ENCODE data around the gene FBXW5. TPM values are rescaled to one million over a fixed set of nuclear protein-coding genes. Genes with fewer than 3 reads are reported as not detected.

FBXW5 gene
- total and polyA plus RNA-seq, 12 donors: 118 to 215 (median 145) TPM

DNA sequence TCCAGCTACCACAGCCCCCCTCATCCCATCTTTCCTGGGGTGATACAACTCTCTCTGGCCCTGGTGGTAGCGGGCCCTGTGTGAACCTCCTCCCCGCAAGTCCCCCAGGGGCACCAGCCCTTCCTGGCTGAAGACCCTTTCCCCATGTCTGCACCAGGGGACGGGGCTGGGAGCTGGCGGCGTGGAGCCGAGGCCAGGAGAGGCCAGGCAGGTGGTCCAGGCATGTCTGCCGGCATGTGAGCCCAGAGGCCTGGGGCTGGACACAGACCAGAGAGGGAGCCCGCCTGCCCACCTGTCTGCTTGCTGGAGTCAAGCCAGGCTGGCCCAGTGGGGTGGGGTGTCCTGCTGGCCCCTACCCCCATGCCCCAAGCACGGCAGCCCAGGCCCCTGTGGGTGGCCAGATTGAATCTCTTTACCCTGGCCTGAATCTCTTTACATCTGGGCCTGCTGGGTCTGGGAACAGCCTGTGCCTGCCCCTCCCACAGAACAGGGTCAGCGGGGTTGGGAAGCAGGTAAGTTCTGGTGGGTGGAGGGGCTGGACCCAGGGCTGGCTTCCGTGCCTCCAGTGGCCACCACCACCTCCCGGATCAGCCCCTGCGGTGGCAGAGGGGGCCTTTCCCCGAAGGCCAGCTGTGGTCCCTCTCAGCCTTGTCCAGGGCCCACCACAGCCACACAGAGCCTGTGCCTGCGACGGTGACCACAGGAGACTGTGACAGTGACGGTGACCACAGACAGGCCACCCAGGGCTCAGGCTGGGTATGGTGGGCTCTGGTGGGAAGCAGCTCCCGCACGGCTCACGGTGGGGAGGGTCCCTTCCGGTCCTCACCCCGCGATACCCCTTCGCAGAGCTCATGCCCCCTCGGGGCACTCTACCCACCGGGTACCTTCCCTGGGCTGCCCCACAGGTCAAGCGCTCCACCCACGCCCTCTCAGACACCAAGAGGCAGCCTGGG, 14.6 kb upstream of the FBXW5 start:
- Histone ChIP-seq H3K4me1 (peaks cover 0 to 32% (median 8%) of the 10 kb centered on the region in 9 donors), H3K4me3 (no peak overlapping the region), H3K27ac (peak overlapping the region in 1 of 10 donors; percentile 65), H3K36me3 (no peaks in the 10 kb centered on the region), H3K9me3 (no peaks in the 10 kb centered on the region), H3K27me3 (no peaks in the 10 kb centered on the region)
- TF ChIP-seq, protein P1, sequence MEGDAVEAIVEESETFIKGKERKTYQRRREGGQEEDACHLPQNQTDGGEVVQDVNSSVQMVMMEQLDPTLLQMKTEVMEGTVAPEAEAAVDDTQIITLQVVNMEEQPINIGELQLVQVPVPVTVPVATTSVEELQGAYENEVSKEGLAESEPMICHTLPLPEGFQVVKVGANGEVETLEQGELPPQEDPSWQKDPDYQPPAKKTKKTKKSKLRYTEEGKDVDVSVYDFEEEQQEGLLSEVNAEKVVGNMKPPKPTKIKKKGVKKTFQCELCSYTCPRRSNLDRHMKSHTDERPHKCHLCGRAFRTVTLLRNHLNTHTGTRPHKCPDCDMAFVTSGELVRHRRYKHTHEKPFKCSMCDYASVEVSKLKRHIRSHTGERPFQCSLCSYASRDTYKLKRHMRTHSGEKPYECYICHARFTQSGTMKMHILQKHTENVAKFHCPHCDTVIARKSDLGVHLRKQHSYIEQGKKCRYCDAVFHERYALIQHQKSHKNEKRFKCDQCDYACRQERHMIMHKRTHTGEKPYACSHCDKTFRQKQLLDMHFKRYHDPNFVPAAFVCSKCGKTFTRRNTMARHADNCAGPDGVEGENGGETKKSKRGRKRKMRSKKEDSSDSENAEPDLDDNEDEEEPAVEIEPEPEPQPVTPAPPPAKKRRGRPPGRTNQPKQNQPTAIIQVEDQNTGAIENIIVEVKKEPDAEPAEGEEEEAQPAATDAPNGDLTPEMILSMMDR (IDR thresholded peaks at IDR 0.05): no peak
- DNase-seq (peak in 1 of 2 donors; percentile 14), ATAC-seq (peak in 1 of 8 donors; percentile 15)
- intact Hi-C loops (cut with DNase I): no loop called here
- 87 to 90% methylated on average over 28 of the region's 28 CpGs for WGBS, 2 donors

DNA sequence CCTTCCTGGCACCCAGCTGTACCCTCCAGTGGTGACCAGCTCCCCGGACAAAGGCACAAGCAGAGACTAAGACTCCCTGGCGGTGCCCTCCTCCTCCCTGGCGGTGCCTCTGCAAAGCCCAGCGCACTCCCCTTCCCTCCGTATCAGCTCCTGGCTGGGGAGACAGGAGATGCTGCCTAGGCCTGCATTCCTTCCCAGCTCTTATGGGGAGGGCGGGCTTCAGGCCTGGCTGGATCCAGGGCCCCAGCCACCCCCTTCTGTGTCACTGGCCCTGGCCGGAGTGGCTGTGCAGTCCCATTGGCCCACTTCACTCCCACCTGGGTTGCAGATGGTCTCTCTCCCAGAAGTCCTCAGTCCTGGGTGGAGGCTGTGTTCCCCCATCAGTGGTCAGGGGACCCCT, 13.9 kb upstream of the FBXW5 start:
- DNase-seq (no peak), ATAC-seq (no peak)
- WGBS, 2 donors: 97 to 99% methylated on average over 7 of the region's 7 CpGs
- H3K4me1 ChIP-seq: peaks cover 0 to 24% (median 6%) of the 10 kb centered on the region in 9 donors
- H3K36me3 ChIP-seq: no peaks in the 10 kb centered on the region
- intact Hi-C loops (cut with DNase I): no loop called here
- H3K27ac ChIP-seq: no peak overlapping the region
- no peaks in the 10 kb centered on the region for H3K9me3 ChIP-seq
- no peaks in the 10 kb centered on the region for H3K27me3 ChIP-seq
- TF ChIP-seq, protein P1 (IDR thresholded peaks at IDR 0.05): no peak
- H3K4me3 ChIP-seq: no peak overlapping the region

- 90 to 93% methylated on average over 6 of the region's 6 CpGs for WGBS, 2 donors
- H3K4me3 ChIP-seq: no peak overlapping the region
- H3K27me3 ChIP-seq: no peaks in the 10 kb centered on the region
- TF ChIP-seq, protein P1 (IDR thresholded peaks at IDR 0.05): no peak
- DNase-seq: no peak
- H3K36me3 ChIP-seq: no peaks in the 10 kb centered on the region
- intact Hi-C loops (cut with DNase I): no loop called here
- no peak for ATAC-seq
- H3K9me3 ChIP-seq: no peaks in the 10 kb centered on the region
- H3K27ac ChIP-seq: no peak overlapping the region
- H3K4me1 ChIP-seq: peaks cover 0 to 19% (median 6%) of the 10 kb centered on the region in 9 donors
Observed at GRCh38 chr9:136957901-136958300, 13.4 kb upstream of the FBXW5 start.

- no peak overlapping the region for H3K4me3 ChIP-seq
- peaks cover 0 to 20% (median 6%) of the 10 kb centered on the region in 9 donors for H3K4me1 ChIP-seq
- H3K27ac ChIP-seq: no peak overlapping the region
- whole genome bisulfite sequencing, 2 donors: 90 to 95% methylated on average over 1 of the region's 1 CpG
- intact Hi-C loops (cut with DNase I): no loop called here
- TF ChIP-seq, protein P1 (IDR thresholded peaks at IDR 0.05): no peak
- ATAC-seq (no peak), DNase-seq (no peak)
- no peaks in the 10 kb centered on the region for H3K27me3 ChIP-seq
- H3K9me3 ChIP-seq: no peaks in the 10 kb centered on the region
- H3K36me3 ChIP-seq: no peaks in the 10 kb centered on the region
Observed at GRCh38 chr9:136957461-136957860, 12.9 kb upstream of the FBXW5 start.
